HepG2 (cell line): ENCODE results near the gene FECH. TPM values are rescaled to one million over a fixed set of nuclear protein-coding genes. Genes with fewer than 3 reads are reported as not detected.

Experiments
- ATAC-seq: fragments of 200-7000 bp; cut with Tn5 transposase; 3 replicates; pipeline ENCODE4 v1.9.1; 2020; ENCODE audit warnings: mild to moderate bottlenecking, moderate library complexity
- BruUV-seq: library from RNA; stranded (reverse); fragments of 400-500 nt; replicated peaks from 2 replicates; lab custom pipeline; 2021; lab: Mats Ljungman, UMichigan
- CTCF ChIA-PET: fragments of 300-600 bp; formaldehyde crosslinking; extraction: SDS; loops from one replicate; lab custom pipeline; 2021; ENCODE audit warnings: low total read pairs, inconsistent platforms, low intra/inter-chr PET ratio; lab: Yijun Ruan, JAX
- POLR2A ChIA-PET: fragments of 350-600 bp; sonication (Branson Sonifier 250); formaldehyde crosslinking; loops from one replicate; lab custom pipeline; 2020; ENCODE audit warnings: antibody characterized with exemption, inconsistent platforms; lab: Yijun Ruan, JAX
- DNase-seq: peaks from one replicate; pipeline ENCODE4 v3.0.0-alpha.2; 2015; ENCODE audit warnings: low spot score
- FAIRE-seq: peaks from 3 replicates; lab custom pipeline; 2011; peaks lifted over from hg19 to GRCh38; lab: Jason Lieb, UNC
- H2AFZ ChIP-seq: one replicate; pipeline ENCODE4 v1.6.1; 2011; ENCODE audit warnings: low read length, inconsistent platforms
- H3K27ac ChIP-seq: fragments of 300-600 bp; 3 replicates; pipeline ENCODE4 v1.8.0; 2011; ENCODE audit warnings: mixed run types, mild to moderate bottlenecking, mixed read lengths, low read length, inconsistent platforms; ENCODE audit not compliant: insufficient read depth; ENCODE audit errors: extremely low read length
- H3K27me3 ChIP-seq, 2 experiments: fragments of 200-600 bp in 1 of 2; 2 replicates in 1 of 2; 3 replicates in 1 of 2; pipeline versions ENCODE4 v1.6.0 to v1.8.0; 2011; ENCODE audit warnings: low read length in 2 of 2, mild to moderate bottlenecking in 2 of 2, moderate library complexity in 2 of 2, inconsistent platforms in 1 of 2; ENCODE audit not compliant: insufficient read depth in 2 of 2, control insufficient read depth in 1 of 2
- H3K36me3 ChIP-seq, 2 experiments: fragments of 200-600 bp in 1 of 2; replicated peaks in 1 of 2; 2 replicates in 1 of 2; 3 replicates in 1 of 2; pipeline versions ENCODE4 v1.5.1 to v1.8.0; 2011; ENCODE audit warnings: low read length in 2 of 2, inconsistent platforms in 1 of 2; ENCODE audit not compliant: insufficient read depth in 2 of 2, control insufficient read depth in 1 of 2
- H3K4me1 ChIP-seq: 2 replicates; pipeline ENCODE4 v1.5.1; 2012; ENCODE audit warnings: low read length, inconsistent platforms; ENCODE audit not compliant: insufficient read depth
- H3K4me2 ChIP-seq: 2 replicates; pipeline ENCODE4 v1.6.0; 2011; ENCODE audit warnings: low read depth, low read length, inconsistent platforms
- H3K4me3 ChIP-seq, 3 experiments: fragments of 200-600 bp in 1 of 3; sonication (generic), shearing (Covaris generic) in 1 of 3; replicated peaks in 1 of 3; 2 replicates each; pipeline ENCODE4 v1.5.1; 2011 to 2016; ENCODE audit warnings: low read length in 3 of 3, inconsistent platforms in 2 of 3, low read depth in 2 of 3, mild to moderate bottlenecking in 2 of 3, control low read depth in 1 of 3, mixed read lengths in 1 of 3; ENCODE audit not compliant: insufficient read depth in 1 of 3
- H3K79me2 ChIP-seq: one replicate; pipeline ENCODE4 v1.6.1; 2011; ENCODE audit warnings: low read length, inconsistent platforms; ENCODE audit not compliant: insufficient read depth
- H3K9ac ChIP-seq: 2 replicates; pipeline ENCODE4 v1.6.0; 2011; ENCODE audit warnings: mild to moderate bottlenecking, low read depth, low read length, inconsistent platforms; ENCODE audit not compliant: insufficient read depth
- H3K9me3 ChIP-seq: 2 replicates; pipeline ENCODE4 v1.5.1; 2012; ENCODE audit warnings: mild to moderate bottlenecking, low read length
- H4K20me1 ChIP-seq: 2 replicates; pipeline ENCODE4 v1.6.0; 2011; ENCODE audit warnings: inconsistent platforms, mild to moderate bottlenecking, low read length, moderate library complexity; ENCODE audit not compliant: insufficient read depth
- GTF2F1 ChIP-seq: fragments of 150-350 bp; IDR thresholded peaks from 2 replicates; pipeline ENCODE4 v1.6.1; 2014; ENCODE audit warnings: low read length
- IKZF4 ChIP-seq: sonication (generic); formaldehyde crosslinking; IDR thresholded peaks from 2 replicates; pipeline ENCODE4 v1.5.1; 2020; ENCODE audit warnings: borderline replicate concordance, mild to moderate bottlenecking, low read depth, missing genetic modification reagents; ENCODE audit errors: not compliant biosample characterization
- MXI1 ChIP-seq: IDR thresholded peaks from 3 replicates; pipeline ENCODE4 v1.6.1; 2012; ENCODE audit warnings: low read depth, low read length, inconsistent platforms, borderline replicate concordance
- MYC ChIP-seq: sonication (generic); formaldehyde crosslinking; IDR thresholded peaks from 2 replicates; pipeline ENCODE4 v1.9.0; 2021; ENCODE audit warnings: missing genetic modification reagents, borderline replicate concordance
- SNRNP70 ChIP-seq: fragments of 200-400 bp; formaldehyde crosslinking; IDR thresholded peaks from 2 replicates; pipeline ENCODE4 v1.6.1; 2017; ENCODE audit warnings: mild to moderate bottlenecking, low read depth, low read length, moderate library complexity
- SUZ12 ChIP-seq: fragments of 150-350 bp; IDR thresholded peaks from 2 replicates; pipeline ENCODE4 v1.6.1; 2014; ENCODE audit warnings: low read depth, low read length
- TEF ChIP-seq: sonication (generic); formaldehyde crosslinking; IDR thresholded peaks from 2 replicates; pipeline ENCODE4 v1.5.0; 2020; ENCODE audit warnings: missing genetic modification reagents
- TRAFD1 ChIP-seq: sonication (generic); formaldehyde crosslinking; IDR thresholded peaks from 2 replicates; pipeline ENCODE4 v1.5.1; 2020; ENCODE audit warnings: missing genetic modification reagents, mild to moderate bottlenecking, borderline replicate concordance
- XRCC5 ChIP-seq: fragments of 200-400 bp; formaldehyde crosslinking; optimal IDR thresholded peaks from 2 replicates; pipeline ENCODE3; 2017; ENCODE audit warnings: mild to moderate bottlenecking, low read length
- ZBTB39 ChIP-seq: sonication (generic); formaldehyde crosslinking; IDR thresholded peaks from 2 replicates; pipeline ENCODE4 v1.5.0; 2020; ENCODE audit warnings: missing genetic modification reagents
- ZFY ChIP-seq: sonication (generic); formaldehyde crosslinking; IDR thresholded peaks from 2 replicates; pipeline ENCODE4 v1.4.0; 2020; ENCODE audit warnings: missing genetic modification reagents
- ZNF282 ChIP-seq: fragments of 450-650 bp; IDR thresholded peaks from 2 replicates; pipeline ENCODE4 v1.6.1; 2018; ENCODE audit not compliant: partially characterized antibody
- ZNF414 ChIP-seq: sonication (generic); formaldehyde crosslinking; IDR thresholded peaks from 2 replicates; pipeline ENCODE4 v1.5.0; 2020; ENCODE audit warnings: missing genetic modification reagents
- ZNF496 ChIP-seq: sonication (generic); formaldehyde crosslinking; IDR thresholded peaks from 2 replicates; pipeline ENCODE4 v1.8.1; 2023; ENCODE audit warnings: mild to moderate bottlenecking, moderate library complexity, missing genetic modification reagents; ENCODE audit not compliant: insufficient replicate concordance
- ZNF678 ChIP-seq: sonication (generic); formaldehyde crosslinking; IDR thresholded peaks from 2 replicates; pipeline ENCODE4 v1.4.0; 2020; ENCODE audit warnings: mild to moderate bottlenecking, missing genetic modification reagents
- ZNF792 ChIP-seq: IDR thresholded peaks from 2 replicates; pipeline ENCODE4 v1.6.1; 2016
- WGBS: methylation state at CpG from one replicate; pipeline ENCODE4 v1.1.6; 2017; ENCODE audit warnings: low lambda C conversion rate; 5-methylcytosine and 5-hydroxymethylcytosine counted together
- in situ Hi-C: cut with HindIII; loops from 2 replicates; pipeline ENCODE4 v1.10.0; 2017; ENCODE audit warnings: low pct_unique_long_range_greater_than_20kb; ENCODE audit not compliant: extremely low pct_ligation_motif_present
- intact Hi-C: fragments of 100-400 bp; cut with micrococcal nuclease; formaldehyde crosslinking; loops from one replicate; pipeline ENCODE4 v1.10.0; 2022; ENCODE audit not compliant: unreplicated experiment
- polyA plus RNA-seq, 8 experiments: library from polyadenylated mRNA; depleted of rRNA in 3 of 8; stranded (reverse) in 7 of 8; unstranded in 1 of 8; fragments of >200 nt; fragmentation: Illumina TruSeq in 4 of 8; extraction: Trizol in 4 of 8; gene quantifications; 2 replicates each; pipeline versions ENCODE4 v1.2.1 to v1.2.3, GENCODE V29; 2011 to 2016; ENCODE audit warnings: low read depth in 4 of 8, missing spikeins in 1 of 8, mixed read lengths in 1 of 8; ENCODE audit not compliant: insufficient read depth in 1 of 8
- total RNA-seq, 5 experiments: library from RNA; depleted of rRNA; stranded (reverse); fragments of >200 nt; fragmentation: Illumina TruSeq; extraction: Trizol; gene quantifications; 2 replicates each; pipeline ENCODE4 v1.2.3, GENCODE V29; 2016; ENCODE audit warnings: low read depth in 1 of 5

FECH gene
- total and polyA plus RNA-seq, 2 of the 13 experiments (the other 11 are each of a cell fraction or from before 2014, with no cell fraction given) = 14.7 to 21.9 TPM

GRCh38 chr18:57583297-57583835 lies 3.1 kb downstream of the FECH start (continued):
- TF ChIP-seq ZNF414 = no peak
- no peak for TF ChIP-seq TEF (CRISPR knock-in tag)
- no peak for TF ChIP-seq ZBTB39
- no peak for TF ChIP-seq ZFY (CRISPR knock-in tag)
- TF ChIP-seq TRAFD1 (CRISPR knock-in tag) = no peak
- TF ChIP-seq, all 625 proteins: peak for 0

- DNase-seq (no peak), ATAC-seq (no peak), FAIRE-seq (no peak)
- POLR2A ChIA-PET = interaction anchor here (0.9 kb wide), 1 partner anchor 41 kb away, joined by 3 read pairs; no protein-coding TSS in a partner anchor
- H3K9me3 ChIP-seq = no peaks in the 10 kb centered on the region
- H3K27ac ChIP-seq = no peak overlapping the region
- H4K20me1 ChIP-seq = no peaks in the 10 kb centered on the region
- no peaks in the 10 kb centered on the region for H3K79me2 ChIP-seq
- 90% methylated on average over 5 of the region's 5 CpGs for WGBS
- peaks cover 0 to 7% of the 10 kb centered on the region in 2 experiments; a peak in 3 of 5 replicates for H3K36me3 ChIP-seq
- CTCF ChIA-PET = no interaction called here
- no peaks in the 10 kb centered on the region for H3K27me3 ChIP-seq
- no peak overlapping the region for H3K4me3 ChIP-seq
- no TSS peak for BruUV-seq
- H3K4me2 ChIP-seq = no peak overlapping the region
- no peak overlapping the region for H2AFZ ChIP-seq
- H3K9ac ChIP-seq = no peak overlapping the region
- in situ Hi-C loops = no loop called here
- intact Hi-C loops = no loop called here
- peaks cover 13% of the 10 kb centered on the region for H3K4me1 ChIP-seq
- TF ChIP-seq IKZF4 = no peak
- TF ChIP-seq ZNF678 (CRISPR knock-in tag) = no peak
- TF ChIP-seq ZNF792 = no peak
- TF ChIP-seq MXI1 = no peak
- TF ChIP-seq XRCC5 = no peak
- no peak for TF ChIP-seq ZNF496
- TF ChIP-seq ZNF282 = no peak
- no peak for TF ChIP-seq SUZ12
- no peak for TF ChIP-seq ZNF414
- no peak for TF ChIP-seq SNRNP70
- no peak for TF ChIP-seq GTF2F1
- no peak for TF ChIP-seq MYC (CRISPR knock-in tag)
Observed at GRCh38 chr18:57581301-57581934, 5.1 kb downstream of the FECH start.
